Thoracic aorta (tissue), 2 donors: ENCODE data around the gene ADAMTS14. TPM values are rescaled to one million over a fixed set of nuclear protein-coding genes. Genes with fewer than 3 reads are reported as not detected.

Experiments
- ATAC-seq: fragments of 150-250 bp; one replicate; pipeline ENCODE4 v1.8.0; 2017; ENCODE audit warnings: low read depth; ENCODE audit not compliant: insufficient number of reproducible peaks, low FRiP score
- DNase-seq: peaks from one replicate; pipeline ENCODE4 v3.0.0-alpha.2; 2020; ENCODE audit warnings: low spot score
- H3K27ac ChIP-seq, 2 donors: fragments of 200-600 bp; sonication (generic); 1 replicate in 1 of 2; 2 replicates in 1 of 2; pipeline ENCODE4 v1.5.1; 2016; ENCODE audit warnings: mild to moderate bottlenecking in 2 of 2, moderate library complexity in 2 of 2
- H3K27me3 ChIP-seq: fragments of 200-600 bp; sonication (generic); replicated peaks from 2 replicates; pipeline ENCODE4 v1.6.0; 2016; ENCODE audit warnings: mild to moderate bottlenecking; ENCODE audit not compliant: insufficient read depth
- H3K36me3 ChIP-seq: fragments of 200-600 bp; sonication (generic); one replicate; pipeline ENCODE4 v1.5.1; 2016
- H3K4me1 ChIP-seq, 2 donors: fragments of 200-600 bp; sonication (generic); 1 replicate in 1 of 2; 2 replicates in 1 of 2; pipeline versions ENCODE4 v1.5.1 to v1.6.0; 2016; ENCODE audit warnings: low read depth in 2 of 2, mild to moderate bottlenecking in 1 of 2; ENCODE audit not compliant: control insufficient read depth in 1 of 2
- H3K4me3 ChIP-seq: fragments of 200-600 bp; sonication (generic); 2 replicates; pipeline ENCODE4 v1.5.1; 2016; ENCODE audit warnings: mild to moderate bottlenecking
- H3K9me3 ChIP-seq: fragments of 200-600 bp; sonication (generic); 2 replicates; pipeline ENCODE4 v1.5.1; 2016
- total RNA-seq, 2 donors: library from RNA; depleted of rRNA; stranded (reverse); fragments of >200 nt; gene quantifications; one replicate each; pipeline versions ENCODE4 v1.1.0 to v1.2.3, GENCODE V29; 2016
- TF ChIP-seq, protein P1 (sequence below): fragments of 200-600 bp; sonication (generic); IDR thresholded peaks from one replicate; pipeline ENCODE4 v1.5.1; 2019; ENCODE audit warnings: antibody characterized with exemption

The ADAMTS14 gene
- total RNA-seq, 2 donors from 2014 or later = 1.3 TPM; not detected in 1

- Histone ChIP-seq H3K9me3 (no peaks in the 10 kb centered on the region), H3K36me3 (no peaks in the 10 kb centered on the region), H3K27me3 (no peaks in the 10 kb centered on the region), H3K4me3 (no peak overlapping the region), H3K4me1 (peaks cover 4 to 21% of the 10 kb centered on the region in 2 donors), H3K27ac (no peak overlapping the region)
- TF ChIP-seq, protein P1, sequence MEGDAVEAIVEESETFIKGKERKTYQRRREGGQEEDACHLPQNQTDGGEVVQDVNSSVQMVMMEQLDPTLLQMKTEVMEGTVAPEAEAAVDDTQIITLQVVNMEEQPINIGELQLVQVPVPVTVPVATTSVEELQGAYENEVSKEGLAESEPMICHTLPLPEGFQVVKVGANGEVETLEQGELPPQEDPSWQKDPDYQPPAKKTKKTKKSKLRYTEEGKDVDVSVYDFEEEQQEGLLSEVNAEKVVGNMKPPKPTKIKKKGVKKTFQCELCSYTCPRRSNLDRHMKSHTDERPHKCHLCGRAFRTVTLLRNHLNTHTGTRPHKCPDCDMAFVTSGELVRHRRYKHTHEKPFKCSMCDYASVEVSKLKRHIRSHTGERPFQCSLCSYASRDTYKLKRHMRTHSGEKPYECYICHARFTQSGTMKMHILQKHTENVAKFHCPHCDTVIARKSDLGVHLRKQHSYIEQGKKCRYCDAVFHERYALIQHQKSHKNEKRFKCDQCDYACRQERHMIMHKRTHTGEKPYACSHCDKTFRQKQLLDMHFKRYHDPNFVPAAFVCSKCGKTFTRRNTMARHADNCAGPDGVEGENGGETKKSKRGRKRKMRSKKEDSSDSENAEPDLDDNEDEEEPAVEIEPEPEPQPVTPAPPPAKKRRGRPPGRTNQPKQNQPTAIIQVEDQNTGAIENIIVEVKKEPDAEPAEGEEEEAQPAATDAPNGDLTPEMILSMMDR = no peak
- DNase-seq = no peak
- no peak for ATAC-seq
Measured at GRCh38 chr10:70742537-70743429, 70.5 kb downstream of the ADAMTS14 start.

- TF ChIP-seq, protein P1 = no peak
- H3K4me1 ChIP-seq = peaks cover 4 to 21% of the 10 kb centered on the region in 2 donors
- H3K27me3 ChIP-seq = no peaks in the 10 kb centered on the region
- H3K4me3 ChIP-seq = no peak overlapping the region
- no peaks in the 10 kb centered on the region for H3K9me3 ChIP-seq
- no peak overlapping the region for H3K27ac ChIP-seq
- DNase-seq (no peak), ATAC-seq (no peak)
- H3K36me3 ChIP-seq = no peaks in the 10 kb centered on the region
Measured at GRCh38 chr10:70743430-70743788, 71.1 kb downstream of the ADAMTS14 start.

GRCh38 chr10:70743879-70744278 is 71.6 kb downstream of the ADAMTS14 start:
- no peak for ATAC-seq

DNA sequence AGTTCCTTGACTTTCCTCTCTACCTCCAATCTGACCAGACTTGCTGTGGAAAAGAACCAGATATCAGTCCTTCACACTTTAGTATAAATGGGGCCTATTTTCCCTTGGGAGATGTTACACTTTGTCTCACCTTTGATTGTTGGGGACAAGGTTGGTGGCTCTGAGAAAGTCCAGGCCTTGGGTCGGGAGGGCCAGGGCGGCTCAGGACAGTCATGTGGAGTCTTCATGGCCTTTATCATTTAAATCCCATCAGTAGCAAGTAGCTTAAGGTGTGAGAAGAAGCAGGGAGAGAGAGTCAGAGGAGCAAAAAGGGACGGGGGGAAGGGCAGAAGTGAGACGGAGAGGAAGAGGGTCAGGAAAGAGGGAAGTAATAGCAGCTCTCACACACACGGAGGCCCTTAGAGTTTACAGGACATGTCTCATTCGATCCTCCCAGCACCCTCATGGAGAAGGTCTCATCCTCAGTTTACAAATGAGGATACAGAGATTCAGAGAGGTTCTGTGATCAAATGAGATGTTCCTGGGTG is 72.4 kb downstream of the ADAMTS14 start:
- Histone ChIP-seq H3K4me1 (peaks cover 4 to 21% of the 10 kb centered on the region in 2 donors), H3K36me3 (no peaks in the 10 kb centered on the region), H3K27me3 (no peaks in the 10 kb centered on the region), H3K4me3 (no peak overlapping the region), H3K9me3 (no peaks in the 10 kb centered on the region), H3K27ac (no peak overlapping the region)
- TF ChIP-seq, protein P1 = no peak
- ATAC-seq (no peak), DNase-seq (no peak)

More at GRCh38 chr10:70743879-70744278, 71.6 kb downstream of the ADAMTS14 start:
- DNase-seq = no peak
- Histone ChIP-seq H3K4me1 (peaks cover 4 to 21% of the 10 kb centered on the region in 2 donors), H3K27me3 (no peaks in the 10 kb centered on the region), H3K4me3 (no peak overlapping the region), H3K36me3 (no peaks in the 10 kb centered on the region), H3K9me3 (no peaks in the 10 kb centered on the region), H3K27ac (no peak overlapping the region)
- TF ChIP-seq, protein P1 = no peak

GRCh38 chr10:70745555-70745954 is 73.2 kb downstream of the ADAMTS14 start:
- H3K4me1 ChIP-seq = peaks cover 4 to 21% of the 10 kb centered on the region in 2 donors
- H3K9me3 ChIP-seq = no peaks in the 10 kb centered on the region
- H3K27ac ChIP-seq = no peak overlapping the region
- no peak overlapping the region for H3K4me3 ChIP-seq
- ATAC-seq = no peak
- no peak for DNase-seq
- no peaks in the 10 kb centered on the region for H3K27me3 ChIP-seq
- TF ChIP-seq, protein P1 = no peak
- H3K36me3 ChIP-seq = no peaks in the 10 kb centered on the region
